Left lung (tissue), 10 donors: ENCODE measurements around the gene C14orf132. TPM values are rescaled to one million over a fixed set of nuclear protein-coding genes. Genes with fewer than 3 reads are reported as not detected.

Experiments
- ATAC-seq: fragments of 200-7000 bp; cut with Tn5 transposase; one replicate; pipeline ENCODE4 v1.9.1; 2020; ENCODE audit warnings: moderate library complexity
- DNase-seq, 4 donors: peaks; one replicate each; pipeline ENCODE4 v3.0.0-alpha.2; 2013 to 2020
- H3K27ac ChIP-seq, 2 donors: fragments of 200-600 bp; sonication (generic) in 1 of 2; one replicate each; pipeline versions ENCODE4 v1.5.0 to v1.8.0; 2020 to 2021
- H3K27me3 ChIP-seq, 2 donors: fragments of 200-600 bp; sonication (generic) in 1 of 2; one replicate each; pipeline versions ENCODE4 v1.5.0 to v1.8.0; 2020 to 2021
- H3K36me3 ChIP-seq, 2 donors: fragments of 200-600 bp; sonication (generic) in 1 of 2; one replicate each; pipeline versions ENCODE4 v1.5.0 to v1.8.0; 2020 to 2021
- H3K4me1 ChIP-seq, 2 donors: fragments of 200-600 bp; one replicate each; pipeline ENCODE4 v1.8.0; 2021
- H3K4me3 ChIP-seq, 2 donors: fragments of 200-600 bp; sonication (generic) in 1 of 2; one replicate each; pipeline versions ENCODE4 v1.5.0 to v1.8.0; 2020 to 2021; ENCODE audit warnings: mild to moderate bottlenecking in 1 of 2
- H3K9me3 ChIP-seq, 2 donors: fragments of 200-600 bp; sonication (generic) in 1 of 2; one replicate each; pipeline versions ENCODE4 v1.5.0 to v1.8.0; 2020 to 2021
- intact Hi-C, 2 donors: fragments of 100-400 bp; cut with DNase I; formaldehyde crosslinking; loops; one replicate each; pipeline versions ENCODE4 v1.11.2 to v1.14.2; 2022
- polyA plus RNA-seq, 6 donors: library from polyadenylated mRNA; unstranded; fragments of 120-200 nt; gene quantifications; one replicate each; pipeline ENCODE4 v1.2.1, GENCODE V29; 2013; ENCODE audit not compliant: insufficient read length in 6 of 6
- total RNA-seq, 2 donors: library from RNA; stranded (reverse); fragmentation: NEBNext Ultra II Directional; extraction: Animal tissue kit (Norgen Biotek cat#: 25700); gene quantifications; one replicate each; pipeline ENCODE4 v1.2.1, GENCODE V29; 2021
- TF ChIP-seq, protein P1 (sequence below), 2 donors: fragments of 200-600 bp; sonication (generic) in 1 of 2; IDR thresholded peaks; one replicate each; pipeline versions ENCODE4 v1.5.0 to v1.8.0; 2021; ENCODE audit warnings: antibody characterized with exemption in 2 of 2
- donor health status: DM: no; HTN: yes; CAD: no.
- donor health status: DM: no; HTN: no; CAD: no.

Gene C14orf132
- total and polyA plus RNA-seq, 8 donors, result 23.2 to 87.8 (median 34.0) TPM

DNA sequence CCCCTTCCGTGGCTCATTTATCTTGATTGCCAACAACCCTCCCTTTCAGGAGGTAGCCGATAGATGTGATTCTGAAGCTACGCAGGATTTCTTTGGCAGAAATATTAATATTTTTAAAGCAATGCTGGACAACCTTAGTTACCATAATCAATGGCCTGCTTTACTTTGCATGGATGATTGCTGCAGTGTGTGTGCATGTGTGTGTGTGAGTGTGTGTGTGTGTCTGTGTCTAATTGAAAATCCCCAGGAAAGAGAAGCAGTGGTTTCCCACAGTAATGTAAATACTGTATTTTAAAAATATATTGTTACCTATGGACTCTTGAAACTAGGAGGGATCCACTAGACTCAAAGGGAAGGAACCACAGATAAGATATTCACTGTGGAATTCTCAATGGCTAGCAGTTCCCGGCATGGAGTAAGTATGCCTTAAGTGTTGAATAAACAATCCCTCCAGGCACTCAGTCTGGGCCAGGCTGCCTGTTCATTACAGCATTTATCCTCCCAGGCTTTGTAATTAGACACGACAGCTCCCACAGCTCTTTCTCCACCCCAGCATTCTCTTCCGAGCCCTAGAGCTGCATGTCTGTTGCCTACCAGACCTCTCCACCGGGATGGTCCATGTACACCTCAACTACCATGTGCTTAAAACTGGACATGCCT is 22.5 kb upstream of the C14orf132 start:
- intact Hi-C loops, result no loop called here
- DNase-seq, result no peak
- TF ChIP-seq, protein P1, sequence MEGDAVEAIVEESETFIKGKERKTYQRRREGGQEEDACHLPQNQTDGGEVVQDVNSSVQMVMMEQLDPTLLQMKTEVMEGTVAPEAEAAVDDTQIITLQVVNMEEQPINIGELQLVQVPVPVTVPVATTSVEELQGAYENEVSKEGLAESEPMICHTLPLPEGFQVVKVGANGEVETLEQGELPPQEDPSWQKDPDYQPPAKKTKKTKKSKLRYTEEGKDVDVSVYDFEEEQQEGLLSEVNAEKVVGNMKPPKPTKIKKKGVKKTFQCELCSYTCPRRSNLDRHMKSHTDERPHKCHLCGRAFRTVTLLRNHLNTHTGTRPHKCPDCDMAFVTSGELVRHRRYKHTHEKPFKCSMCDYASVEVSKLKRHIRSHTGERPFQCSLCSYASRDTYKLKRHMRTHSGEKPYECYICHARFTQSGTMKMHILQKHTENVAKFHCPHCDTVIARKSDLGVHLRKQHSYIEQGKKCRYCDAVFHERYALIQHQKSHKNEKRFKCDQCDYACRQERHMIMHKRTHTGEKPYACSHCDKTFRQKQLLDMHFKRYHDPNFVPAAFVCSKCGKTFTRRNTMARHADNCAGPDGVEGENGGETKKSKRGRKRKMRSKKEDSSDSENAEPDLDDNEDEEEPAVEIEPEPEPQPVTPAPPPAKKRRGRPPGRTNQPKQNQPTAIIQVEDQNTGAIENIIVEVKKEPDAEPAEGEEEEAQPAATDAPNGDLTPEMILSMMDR (IDR thresholded peaks at IDR 0.05), result no peak
- no peak overlapping the region for H3K4me3 ChIP-seq
- no peaks in the 10 kb centered on the region for H3K27me3 ChIP-seq
- ATAC-seq, result peak; percentile 97
- H3K27ac ChIP-seq, result no peak overlapping the region
- H3K4me1 ChIP-seq, result no peaks in the 10 kb centered on the region
- H3K36me3 ChIP-seq, result no peaks in the 10 kb centered on the region
- H3K9me3 ChIP-seq, result peaks cover 0 to 2% of the 10 kb centered on the region in 2 donors

DNA sequence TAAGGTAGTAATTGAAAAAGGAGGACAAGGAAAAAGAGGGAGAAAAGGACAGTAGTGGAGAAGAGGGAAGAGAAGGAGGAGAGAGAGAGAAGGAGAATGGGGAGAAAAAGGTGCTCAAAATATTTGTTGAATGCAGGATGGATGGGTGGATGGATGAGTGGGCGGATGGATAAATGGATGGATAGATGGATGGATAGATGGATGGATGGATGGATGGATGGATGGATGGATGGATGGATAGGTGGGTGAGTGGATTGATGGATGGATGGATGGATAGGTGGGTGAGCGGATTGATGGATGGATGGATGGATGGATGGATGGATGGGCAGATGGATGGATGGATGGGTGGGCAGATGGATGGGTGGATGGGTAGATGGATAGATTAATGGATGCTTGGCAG is 21.3 kb upstream of the C14orf132 start:
- ATAC-seq (no peak), DNase-seq (no peak)
- H3K4me3 ChIP-seq, result no peak overlapping the region
- TF ChIP-seq, protein P1 (IDR thresholded peaks at IDR 0.05), result no peak
- no peaks in the 10 kb centered on the region for H3K36me3 ChIP-seq
- H3K9me3 ChIP-seq, result no peaks in the 10 kb centered on the region
- no peaks in the 10 kb centered on the region for H3K4me1 ChIP-seq
- no peaks in the 10 kb centered on the region for H3K27me3 ChIP-seq
- intact Hi-C loops, result no loop called here
- H3K27ac ChIP-seq, result no peak overlapping the region

DNA sequence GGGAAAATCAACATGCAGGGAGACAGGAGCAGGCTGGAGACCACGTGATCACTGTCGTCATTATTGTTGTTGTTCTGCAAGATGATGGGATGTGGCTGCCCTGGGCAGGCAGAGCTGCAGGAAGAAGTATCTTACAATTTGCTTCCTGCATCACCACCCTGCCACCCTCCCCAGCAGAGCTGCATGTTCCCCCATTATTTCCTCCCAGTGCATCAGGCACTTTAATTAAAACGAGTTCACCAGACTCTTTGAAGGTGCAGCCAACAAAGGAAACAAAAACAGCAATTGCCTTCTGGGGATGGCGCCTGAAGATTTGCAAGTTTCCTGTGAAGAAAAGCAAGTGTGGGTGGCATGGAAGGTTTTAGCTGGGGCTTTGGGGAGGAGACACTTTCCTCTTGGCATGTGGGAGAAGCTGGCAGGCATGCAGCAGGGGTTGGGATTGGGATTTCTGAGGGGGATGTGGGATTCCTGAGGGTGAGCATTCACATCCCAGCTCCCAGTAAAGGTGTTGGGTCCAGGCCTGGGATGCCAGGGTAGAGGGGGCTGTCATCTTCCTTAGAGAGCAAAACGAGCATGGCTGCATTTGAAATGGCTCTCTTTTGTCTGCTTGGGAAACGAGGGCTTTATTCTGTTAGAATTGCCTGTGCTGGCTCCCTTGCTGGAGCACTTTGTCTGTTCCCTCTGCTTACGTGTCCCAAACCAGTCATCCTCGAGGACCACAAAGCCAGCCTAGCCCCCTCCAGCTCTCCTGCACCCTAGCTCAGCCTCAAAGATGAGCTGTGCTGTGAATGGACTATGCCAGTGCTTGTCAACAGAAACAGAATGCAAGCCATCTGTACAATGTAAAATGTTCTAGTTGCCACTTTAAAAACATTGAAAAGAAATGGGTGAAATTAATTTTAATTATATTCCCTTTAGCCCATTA is 11.5 kb upstream of the C14orf132 start:
- Histone ChIP-seq H3K36me3 (no peaks in the 10 kb centered on the region), H3K27ac (no peak overlapping the region), H3K4me3 (no peak overlapping the region), H3K9me3 (no peaks in the 10 kb centered on the region), H3K4me1 (peaks cover 0 to 8% of the 10 kb centered on the region in 2 donors), H3K27me3 (no peaks in the 10 kb centered on the region)
- ATAC-seq, result no peak
- no peak for DNase-seq
- intact Hi-C loops, result loop anchor here in 1 of 2 donors (10.0 kb wide), 1 partner anchor 67 kb away; no protein-coding TSS in a partner anchor
- TF ChIP-seq, protein P1 (IDR thresholded peaks at IDR 0.05), result no peak

DNA sequence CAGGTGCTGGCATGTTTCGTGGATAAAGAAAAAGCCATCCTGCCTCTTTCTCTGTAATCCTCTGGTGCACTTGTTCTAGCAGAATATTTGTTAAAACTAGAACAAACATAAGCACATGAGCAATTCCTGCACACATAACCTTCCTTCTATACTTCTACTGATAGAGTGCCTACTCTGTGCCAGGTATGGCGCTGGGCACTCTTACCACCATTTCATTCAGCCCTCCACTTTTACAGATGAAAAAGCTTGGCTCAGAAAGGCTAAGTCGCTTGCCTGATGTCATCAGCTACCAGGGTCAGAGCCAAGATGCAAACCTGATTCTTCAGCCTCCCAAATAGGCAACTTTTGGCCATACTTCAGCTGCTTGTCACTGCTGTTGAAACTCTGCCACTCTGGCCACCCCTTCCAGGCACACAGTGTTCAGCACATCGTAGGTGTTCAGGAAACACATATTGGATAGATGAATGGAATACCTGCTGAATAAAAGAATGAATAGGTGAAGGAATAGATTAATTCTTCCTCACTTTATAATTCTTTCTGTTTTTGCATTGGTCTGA is 10.0 kb upstream of the C14orf132 start:
- Histone ChIP-seq H3K9me3 (no peaks in the 10 kb centered on the region), H3K27me3 (no peaks in the 10 kb centered on the region), H3K36me3 (no peaks in the 10 kb centered on the region), H3K4me3 (no peak overlapping the region), H3K27ac (no peak overlapping the region), H3K4me1 (peaks cover 0 to 8% of the 10 kb centered on the region in 2 donors)
- intact Hi-C loops, result loop anchor here in 1 of 2 donors (10.0 kb wide), 1 partner anchor 66 kb away; no protein-coding TSS in a partner anchor
- TF ChIP-seq, protein P1 (IDR thresholded peaks at IDR 0.05), result no peak
- DNase-seq, result no peak
- peak; percentile 59 for ATAC-seq
